Peyer's patch (tissue), 4 donors: Measurements from ENCODE around the gene CTSO. TPM values are rescaled to one million over a fixed set of nuclear protein-coding genes. Genes with fewer than 3 reads are reported as not detected.

Experiments used
- DNase-seq, 3 donors: peaks; one replicate each; pipeline ENCODE4 v3.0.0-alpha.2; 2017 to 2019
- H3K27ac ChIP-seq, 4 donors: fragments of 200-600 bp; sonication (generic); one replicate each; pipeline ENCODE4 v1.5.1; 2016 to 2019
- H3K27me3 ChIP-seq, 2 donors: fragments of 200-600 bp; sonication (generic); one replicate each; pipeline ENCODE4 v1.5.1; 2019
- H3K36me3 ChIP-seq, 3 donors: fragments of 200-600 bp; sonication (generic); one replicate each; pipeline ENCODE4 v1.5.1; 2016 to 2019
- H3K4me1 ChIP-seq, 4 donors: fragments of 200-600 bp; sonication (generic); one replicate each; pipeline ENCODE4 v1.5.1; 2016 to 2019
- H3K4me3 ChIP-seq, 4 donors: fragments of 200-600 bp; sonication (generic); 1 replicate in 3 of 4; 2 replicates in 1 of 4; pipeline ENCODE4 v1.5.1; 2016 to 2019; ENCODE audit warnings: mild to moderate bottlenecking in 1 of 4
- H3K9me3 ChIP-seq, 4 donors: fragments of 200-600 bp; sonication (generic); one replicate each; pipeline ENCODE4 v1.5.1; 2016 to 2019; ENCODE audit warnings: mild to moderate bottlenecking in 1 of 4
- CTCF ChIP-seq, 6 experiments: fragments of 450-650 bp in 4 of 6; fragments of 200-600 bp in 2 of 6; sonication (generic) in 1 of 6; IDR thresholded peaks; one replicate each; pipeline ENCODE4 v1.5.1; 2017 to 2019; ENCODE audit warnings: antibody characterized with exemption in 6 of 6, mild to moderate bottlenecking in 3 of 6, moderate library complexity in 1 of 6
- POLR2A ChIP-seq, 2 donors: fragments of 450-650 bp; IDR thresholded peaks; one replicate each; pipeline ENCODE4 v1.5.1; 2017; ENCODE audit warnings: antibody characterized with exemption in 2 of 2, mild to moderate bottlenecking in 2 of 2, moderate library complexity in 2 of 2
- total RNA-seq, 4 donors: library from RNA; depleted of rRNA; stranded (reverse); fragments of >200 nt; gene quantifications; one replicate each; pipeline ENCODE4 v1.1.0, GENCODE V29; 2016

CTSO gene
- total RNA-seq, 4 donors from 2014 or later: 9.1 to 18.4 (median 12.7) TPM

DNA sequence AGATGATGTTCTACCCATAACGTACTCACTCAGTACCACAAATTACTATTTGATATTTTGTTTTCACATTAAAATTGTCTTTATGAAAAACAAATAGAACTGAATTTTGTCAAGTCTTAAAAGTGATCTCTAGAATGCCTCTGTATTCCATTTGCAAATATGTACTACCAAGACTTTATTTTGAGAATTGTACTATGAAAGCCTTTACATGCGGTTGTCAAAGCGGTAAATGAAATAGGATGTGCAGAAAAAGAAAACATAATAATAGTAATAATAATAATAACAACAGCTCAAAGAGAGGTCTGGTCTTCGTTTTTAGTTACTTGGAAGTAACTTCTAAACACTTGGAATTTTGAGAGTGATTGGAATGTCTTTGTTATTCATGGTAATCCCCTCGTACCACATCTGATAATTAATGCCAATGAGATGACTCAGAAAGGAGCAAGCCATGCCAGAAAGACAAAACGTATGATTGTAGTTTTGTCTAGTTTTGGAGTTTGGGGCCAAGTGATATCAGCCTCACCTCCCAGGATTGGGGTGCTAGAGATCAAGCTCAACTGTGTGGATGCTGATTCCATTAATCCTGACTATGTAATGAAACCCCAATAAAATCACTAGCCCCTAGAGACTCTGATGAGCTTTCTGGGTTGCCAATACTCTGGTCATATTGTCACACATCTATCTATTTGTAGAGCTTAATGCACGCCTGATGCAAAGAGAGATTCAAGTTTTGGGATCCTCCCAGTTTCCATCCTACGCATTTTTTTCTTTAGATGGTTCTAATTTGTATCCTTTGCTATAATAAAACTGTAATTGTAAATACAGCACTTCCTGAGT lies 20.2 kb upstream of the CTSO start:
- no peaks in the 10 kb centered on the region for H3K36me3 ChIP-seq
- H3K4me3 ChIP-seq: no peak overlapping the region
- no peaks in the 10 kb centered on the region for H3K4me1 ChIP-seq
- H3K27me3 ChIP-seq: no peaks in the 10 kb centered on the region
- no peak for TF ChIP-seq CTCF (IDR thresholded peaks at IDR 0.05)
- TF ChIP-seq POLR2A (IDR thresholded peaks at IDR 0.05): no peak
- no peaks in the 10 kb centered on the region for H3K9me3 ChIP-seq
- no peak overlapping the region for H3K27ac ChIP-seq
- no peak for DNase-seq

GRCh38 chr4:155972098-155972497 lies 18.4 kb upstream of the CTSO start:
- no peaks in the 10 kb centered on the region for H3K27me3 ChIP-seq
- H3K9me3 ChIP-seq: no peaks in the 10 kb centered on the region
- DNase-seq: no peak
- H3K4me1 ChIP-seq: no peaks in the 10 kb centered on the region
- H3K27ac ChIP-seq: no peak overlapping the region
- TF ChIP-seq POLR2A (IDR thresholded peaks at IDR 0.05) (no peak), CTCF (IDR thresholded peaks at IDR 0.05) (peak in 1 of 6 experiments; percentile 23)
- no peaks in the 10 kb centered on the region for H3K36me3 ChIP-seq
- H3K4me3 ChIP-seq: no peak overlapping the region

- no peaks in the 10 kb centered on the region for H3K36me3 ChIP-seq
- H3K27ac ChIP-seq: no peak overlapping the region
- no peaks in the 10 kb centered on the region for H3K4me1 ChIP-seq
- no peaks in the 10 kb centered on the region for H3K9me3 ChIP-seq
- no peak for TF ChIP-seq CTCF (IDR thresholded peaks at IDR 0.05)
- no peak for TF ChIP-seq POLR2A (IDR thresholded peaks at IDR 0.05)
- no peak for DNase-seq
- H3K27me3 ChIP-seq: no peaks in the 10 kb centered on the region
- no peak overlapping the region for H3K4me3 ChIP-seq
Observed at GRCh38 chr4:155966731-155967395, 13.2 kb upstream of the CTSO start.

GRCh38 chr4:155966171-155966570 lies 12.5 kb upstream of the CTSO start:
- Histone ChIP-seq H3K9me3 (no peaks in the 10 kb centered on the region), H3K27ac (no peak overlapping the region), H3K4me1 (no peaks in the 10 kb centered on the region), H3K36me3 (no peaks in the 10 kb centered on the region), H3K27me3 (no peaks in the 10 kb centered on the region), H3K4me3 (no peak overlapping the region)
- no peak for TF ChIP-seq CTCF (IDR thresholded peaks at IDR 0.05)
- no peak for TF ChIP-seq POLR2A (IDR thresholded peaks at IDR 0.05)
- DNase-seq: no peak

DNA sequence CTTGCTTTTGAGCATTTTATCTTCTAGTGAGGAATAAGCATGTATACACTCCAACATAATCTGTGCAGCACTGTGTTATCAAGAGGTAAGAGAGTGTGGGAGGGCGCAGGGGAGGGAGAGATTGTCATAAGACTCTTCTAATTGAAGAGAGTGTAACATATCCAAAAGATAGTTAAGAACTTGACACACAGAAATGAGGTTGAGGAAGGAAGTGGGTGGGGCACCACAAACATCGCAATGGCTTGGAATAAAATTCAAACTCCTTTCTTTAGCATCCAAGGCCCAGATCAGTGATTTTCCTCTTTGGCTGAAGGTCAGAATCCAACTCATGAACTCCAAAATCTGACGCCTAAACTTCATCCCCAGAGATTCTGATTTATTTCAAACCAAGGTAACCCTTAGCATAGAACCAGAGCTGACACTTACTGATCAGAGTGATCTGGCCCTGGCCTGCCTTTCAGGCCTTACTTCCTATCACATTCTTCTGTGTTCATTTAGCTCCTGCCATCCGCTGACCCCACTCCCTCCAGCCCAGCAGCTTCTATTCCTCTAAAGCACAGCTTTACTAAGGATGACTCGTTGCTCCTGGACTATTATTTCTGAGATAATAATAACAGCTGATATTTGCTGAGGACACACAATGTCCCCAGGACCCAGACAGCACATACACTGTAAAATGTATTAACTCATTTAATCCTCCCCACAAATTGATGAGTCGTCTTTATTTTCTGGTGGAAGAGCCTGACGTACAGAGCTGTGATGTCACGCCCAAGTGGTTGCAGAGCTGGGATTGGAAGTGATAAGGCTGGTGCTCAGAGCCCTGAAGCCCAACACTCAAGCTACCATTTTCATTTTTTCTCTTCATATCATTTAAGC lies 10.6 kb upstream of the CTSO start:
- Histone ChIP-seq H3K27me3 (no peaks in the 10 kb centered on the region), H3K36me3 (no peaks in the 10 kb centered on the region)
- DNase-seq: no peak

More for the DNA sequence above, 10.6 kb upstream of the CTSO start:
- Histone ChIP-seq H3K9me3 (no peaks in the 10 kb centered on the region), H3K4me3 (no peak overlapping the region), H3K4me1 (no peaks in the 10 kb centered on the region), H3K27ac (no peak overlapping the region)
- TF ChIP-seq POLR2A (IDR thresholded peaks at IDR 0.05) (no peak), CTCF (IDR thresholded peaks at IDR 0.05) (no peak)
